Osteoblast (primary cell): ENCODE results near the gene RNF113B. TPM values are rescaled to one million over a fixed set of nuclear protein-coding genes. Genes with fewer than 3 reads are reported as not detected.

ENCODE experiments used
- DNase-seq: peaks from one replicate; pipeline ENCODE4 v3.0.0; 2011; ENCODE audit warnings: low spot score, mixed read lengths; ENCODE audit not compliant: insufficient read length; ENCODE audit errors: missing footprints
- H2AFZ ChIP-seq: 2 replicates; pipeline ENCODE4 v1.6.0; 2011; ENCODE audit warnings: mild to moderate bottlenecking, low read length
- H3K27ac ChIP-seq: 2 replicates; pipeline ENCODE4 v1.5.1; 2011; ENCODE audit warnings: mild to moderate bottlenecking, low read depth, low read length, moderate library complexity
- H3K27me3 ChIP-seq: 2 replicates; pipeline ENCODE4 v1.6.0; 2012; ENCODE audit warnings: mild to moderate bottlenecking, control low read depth, inconsistent platforms, low read length, moderate library complexity; ENCODE audit not compliant: insufficient read depth
- H3K36me3 ChIP-seq: 2 replicates; pipeline ENCODE4 v1.5.1; 2011; ENCODE audit warnings: mild to moderate bottlenecking, low read length, control low read depth, moderate library complexity; ENCODE audit not compliant: insufficient read depth
- H3K4me1 ChIP-seq: 2 replicates; pipeline ENCODE4 v1.5.1; 2011; ENCODE audit warnings: mild to moderate bottlenecking, low read length, control low read depth, moderate library complexity; ENCODE audit not compliant: insufficient read depth
- H3K4me2 ChIP-seq: 2 replicates; pipeline ENCODE4 v1.6.0; 2011; ENCODE audit warnings: mild to moderate bottlenecking, low read length; ENCODE audit not compliant: insufficient read depth
- H3K4me3 ChIP-seq: fragments of 200-600 bp; sonication (generic); 3 replicates; pipeline ENCODE4 v1.5.1; 2012; ENCODE audit warnings: mild to moderate bottlenecking, low read length, inconsistent platforms; ENCODE audit not compliant: insufficient read depth
- H3K79me2 ChIP-seq: 2 replicates; pipeline ENCODE4 v1.6.0; 2012; ENCODE audit warnings: mild to moderate bottlenecking, low read length, control low read depth, inconsistent platforms; ENCODE audit not compliant: insufficient read depth
- H3K9me3 ChIP-seq: 2 replicates; pipeline ENCODE4 v1.5.1; 2011; ENCODE audit warnings: low read depth, low read length, control low read depth
- H4K20me1 ChIP-seq: 2 replicates; pipeline ENCODE4 v1.6.0; 2012; ENCODE audit warnings: mild to moderate bottlenecking, low read length, control low read depth; ENCODE audit not compliant: insufficient read depth
- total RNA-seq: library from RNA; depleted of rRNA; stranded (reverse); fragments of >200 nt; gene quantifications from 2 replicates; pipeline ENCODE4 v1.2.3, GENCODE V29; 2012
- TF ChIP-seq, protein P1 (sequence below): IDR thresholded peaks from 2 replicates; pipeline ENCODE4 v1.5.1; 2011; ENCODE audit warnings: mild to moderate bottlenecking, low read depth, low read length, moderate library complexity; ENCODE audit errors: extremely low read depth

Gene RNF113B
- total RNA-seq, 1 donor = not detected

GRCh38 chr13:98142380-98143156, 34.5 kb downstream of the RNF113B start, which contains the start of gene FARP1:
TSS of gene FARP1 (plus strand) at chr13:98143094. CDS start at chr13:98213243, 70,149 bp downstream.
- no peaks in the 10 kb centered on the region for H3K27me3 ChIP-seq
- TF ChIP-seq, protein P1, sequence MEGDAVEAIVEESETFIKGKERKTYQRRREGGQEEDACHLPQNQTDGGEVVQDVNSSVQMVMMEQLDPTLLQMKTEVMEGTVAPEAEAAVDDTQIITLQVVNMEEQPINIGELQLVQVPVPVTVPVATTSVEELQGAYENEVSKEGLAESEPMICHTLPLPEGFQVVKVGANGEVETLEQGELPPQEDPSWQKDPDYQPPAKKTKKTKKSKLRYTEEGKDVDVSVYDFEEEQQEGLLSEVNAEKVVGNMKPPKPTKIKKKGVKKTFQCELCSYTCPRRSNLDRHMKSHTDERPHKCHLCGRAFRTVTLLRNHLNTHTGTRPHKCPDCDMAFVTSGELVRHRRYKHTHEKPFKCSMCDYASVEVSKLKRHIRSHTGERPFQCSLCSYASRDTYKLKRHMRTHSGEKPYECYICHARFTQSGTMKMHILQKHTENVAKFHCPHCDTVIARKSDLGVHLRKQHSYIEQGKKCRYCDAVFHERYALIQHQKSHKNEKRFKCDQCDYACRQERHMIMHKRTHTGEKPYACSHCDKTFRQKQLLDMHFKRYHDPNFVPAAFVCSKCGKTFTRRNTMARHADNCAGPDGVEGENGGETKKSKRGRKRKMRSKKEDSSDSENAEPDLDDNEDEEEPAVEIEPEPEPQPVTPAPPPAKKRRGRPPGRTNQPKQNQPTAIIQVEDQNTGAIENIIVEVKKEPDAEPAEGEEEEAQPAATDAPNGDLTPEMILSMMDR = no peak
- peak within 1 kb of the TSS; percentile 95 for H3K4me2 ChIP-seq
- H3K9me3 ChIP-seq = no peaks in the 10 kb centered on the region
- peak; percentile 98 for DNase-seq
- H3K27ac ChIP-seq = peak within 1 kb of the TSS; percentile 93
- peaks cover 32% of the 10 kb centered on the region for H3K4me1 ChIP-seq
- peaks cover 35% of the 10 kb centered on the region for H3K79me2 ChIP-seq
- H2AFZ ChIP-seq = peak within 1 kb of the TSS; percentile 69
- peaks cover 23% of the 10 kb centered on the region for H4K20me1 ChIP-seq
- no peaks in the 10 kb centered on the region for H3K36me3 ChIP-seq
- H3K4me3 ChIP-seq = peak within 1 kb of the TSS; percentile 88

DNA sequence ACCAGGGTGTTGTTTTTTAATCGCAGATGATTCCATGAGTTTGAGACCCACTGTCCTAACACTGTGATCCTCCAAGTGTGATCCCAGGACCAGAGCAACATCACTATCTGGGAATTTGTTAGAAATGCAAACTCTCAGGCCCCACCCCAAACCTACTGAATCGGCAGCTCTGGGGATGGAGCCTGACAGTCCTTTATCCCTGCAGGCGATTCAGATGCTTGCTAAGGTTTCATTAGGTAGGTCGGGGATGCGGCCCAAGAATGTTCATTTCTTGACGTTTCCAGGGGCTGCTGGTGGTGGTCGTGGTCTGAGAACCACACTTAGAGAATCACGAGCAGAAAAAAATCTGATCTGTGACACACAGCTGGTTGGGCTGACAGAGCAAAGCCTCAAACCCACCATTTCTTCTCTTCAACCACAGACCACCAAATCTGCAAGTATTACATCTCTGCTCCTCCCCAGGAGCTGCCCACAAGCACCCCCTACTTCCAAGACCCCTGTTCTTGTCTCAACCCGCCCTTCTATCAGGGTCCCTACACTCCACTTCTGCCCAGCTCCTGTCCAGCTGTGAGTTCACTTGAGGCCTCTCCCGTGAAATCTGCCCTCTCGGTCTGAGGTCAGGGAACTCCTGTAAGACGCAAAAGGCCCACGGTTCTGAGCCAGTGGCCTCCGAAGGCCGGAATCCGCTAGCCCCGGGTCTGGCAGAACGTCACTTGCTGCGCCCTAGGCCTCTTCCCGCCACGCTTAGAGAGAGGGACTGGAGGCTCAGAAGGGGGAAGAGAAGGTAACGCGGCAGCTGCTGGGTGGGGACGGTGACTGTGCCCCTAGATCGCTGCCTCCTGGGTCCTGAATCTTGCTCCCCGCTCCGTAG, 35.3 kb downstream of the RNF113B start:
- Histone ChIP-seq H3K36me3 (no peaks in the 10 kb centered on the region), H4K20me1 (peaks cover 17% of the 10 kb centered on the region), H3K27ac (no peak overlapping the region), H3K4me2 (peak overlapping the region; percentile 84), H2AFZ (peak overlapping the region; percentile 69), H3K4me1 (peaks cover 24% of the 10 kb centered on the region), H3K4me3 (peak overlapping the region; percentile 88), H3K27me3 (no peaks in the 10 kb centered on the region), H3K9me3 (no peaks in the 10 kb centered on the region), H3K79me2 (peaks cover 27% of the 10 kb centered on the region)
- TF ChIP-seq, protein P1 = no peak
- DNase-seq = no peak

- TF ChIP-seq, protein P1 = no peak
- no peak for DNase-seq
- Histone ChIP-seq H3K27me3 (no peaks in the 10 kb centered on the region), H3K4me2 (no peak overlapping the region), H3K27ac (no peak overlapping the region), H3K4me1 (peaks cover 18% of the 10 kb centered on the region), H3K79me2 (peaks cover 20% of the 10 kb centered on the region), H3K9me3 (no peaks in the 10 kb centered on the region), H4K20me1 (peaks cover 12% of the 10 kb centered on the region), H2AFZ (no peak overlapping the region), H3K4me3 (no peak overlapping the region), H3K36me3 (no peaks in the 10 kb centered on the region)
These were observed 36.0 kb downstream of the RNF113B start for GRCh38 chr13:98141091-98141490.

- TF ChIP-seq, protein P1 = no peak
- H3K4me3 ChIP-seq = no peak overlapping the region
- no peaks in the 10 kb centered on the region for H4K20me1 ChIP-seq
- H3K79me2 ChIP-seq = no peaks in the 10 kb centered on the region
- no peak for DNase-seq
- no peak overlapping the region for H3K4me2 ChIP-seq
- H2AFZ ChIP-seq = no peak overlapping the region
- no peaks in the 10 kb centered on the region for H3K36me3 ChIP-seq
- H3K4me1 ChIP-seq = no peaks in the 10 kb centered on the region
- no peak overlapping the region for H3K27ac ChIP-seq
- H3K9me3 ChIP-seq = no peaks in the 10 kb centered on the region
- no peaks in the 10 kb centered on the region for H3K27me3 ChIP-seq
These were observed 42.2 kb downstream of the RNF113B start for GRCh38 chr13:98134901-98135300.
